OCI-LY1 (cell line): ENCODE data around the gene TEX38.
"Not testable (repeated sequence)": the region's sequence is repeated elsewhere in the genome, so short reads cannot be mapped to it uniquely, and the experiment has no call there.

Experiments
- H2AFZ ChIP-seq: fragments of 200-600 bp; sonication (generic), shearing (Covaris generic); 2 replicates; pipeline ENCODE4 v1.6.0; 2014; ENCODE audit warnings: antibody characterized with exemption, mild to moderate bottlenecking, low read length
- H3F3A ChIP-seq: fragments of 200-600 bp; sonication (generic), shearing (Covaris generic); 2 replicates; pipeline ENCODE4 v1.6.0; 2014; ENCODE audit warnings: mild to moderate bottlenecking, antibody characterized with exemption, low read length, moderate library complexity; ENCODE audit not compliant: insufficient read depth
- H3K27ac ChIP-seq: fragments of 200-600 bp; sonication (generic); 2 replicates; pipeline ENCODE4 v1.5.1; 2014; ENCODE audit warnings: low read length, mixed run types, mild to moderate bottlenecking, low read depth; ENCODE audit not compliant: poor library complexity, severe bottlenecking
- H3K27me3 ChIP-seq: fragments of 200-600 bp; sonication (generic); 2 replicates; pipeline ENCODE4 v1.6.0; 2014; ENCODE audit warnings: antibody characterized with exemption, mild to moderate bottlenecking, low read length, moderate library complexity; ENCODE audit not compliant: insufficient read depth
- H3K36me3 ChIP-seq: fragments of 200-600 bp; sonication (generic); 2 replicates; pipeline ENCODE4 v1.6.1; 2014; ENCODE audit warnings: mild to moderate bottlenecking, antibody characterized with exemption, low read length, moderate library complexity, mixed read lengths; ENCODE audit not compliant: insufficient read depth
- H3K4me1 ChIP-seq: fragments of 200-600 bp; sonication (generic); 2 replicates; pipeline ENCODE4 v1.5.1; 2014; ENCODE audit warnings: mild to moderate bottlenecking, low read length, moderate library complexity; ENCODE audit not compliant: insufficient read depth, severe bottlenecking
- H3K4me2 ChIP-seq: fragments of 200-600 bp; sonication (generic), shearing (Covaris generic); 2 replicates; pipeline ENCODE4 v1.6.1; 2014; ENCODE audit warnings: low read length
- H3K4me3 ChIP-seq: fragments of 200-600 bp; sonication (generic); 2 replicates; pipeline ENCODE4 v1.5.1; 2014; ENCODE audit warnings: low read length, low read depth, mild to moderate bottlenecking, mixed read lengths; ENCODE audit not compliant: poor library complexity, severe bottlenecking
- H3K79me2 ChIP-seq: fragments of 200-600 bp; shearing (Covaris generic); 2 replicates; pipeline ENCODE4 v1.6.1; 2016; ENCODE audit warnings: mixed run types, low read length, mixed read lengths; ENCODE audit not compliant: insufficient read depth
- H3K9ac ChIP-seq: fragments of 200-600 bp; sonication (generic), shearing (Covaris generic); 2 replicates; pipeline ENCODE4 v1.6.1; 2014; ENCODE audit warnings: mild to moderate bottlenecking, low read length, mixed read lengths
- H3K9me2 ChIP-seq: fragments of 200-600 bp; sonication (generic), shearing (Covaris generic); 2 replicates; pipeline ENCODE4 v1.6.1; 2014; ENCODE audit warnings: low read depth, mild to moderate bottlenecking, low read length, mixed read lengths
- H3K9me3 ChIP-seq: fragments of 200-600 bp; shearing (Covaris generic); 2 replicates; pipeline ENCODE4 v1.6.1; 2014; ENCODE audit warnings: low read length, mixed read lengths
- H4K20me1 ChIP-seq: fragments of 200-600 bp; sonication (generic), shearing (Covaris generic); 2 replicates; pipeline ENCODE4 v1.6.0; 2016; ENCODE audit warnings: mild to moderate bottlenecking, low read length; ENCODE audit not compliant: insufficient read depth
- EZH2 ChIP-seq: fragments of 200-600 bp; sonication (generic), shearing (Covaris generic); IDR thresholded peaks from 2 replicates; pipeline ENCODE4 v1.8.0; 2017; ENCODE audit warnings: borderline replicate concordance, mixed run types, mild to moderate bottlenecking, antibody characterized with exemption, low read length, moderate library complexity, mixed read lengths
- TF ChIP-seq, protein P1 (sequence below): fragments of 200-600 bp; sonication (generic), shearing (Covaris generic); IDR thresholded peaks from 2 replicates; pipeline ENCODE4 v1.5.1; 2017; ENCODE audit warnings: mild to moderate bottlenecking, antibody characterized with exemption, low read length, moderate library complexity, mixed read lengths

Gene TEX38

DNA sequence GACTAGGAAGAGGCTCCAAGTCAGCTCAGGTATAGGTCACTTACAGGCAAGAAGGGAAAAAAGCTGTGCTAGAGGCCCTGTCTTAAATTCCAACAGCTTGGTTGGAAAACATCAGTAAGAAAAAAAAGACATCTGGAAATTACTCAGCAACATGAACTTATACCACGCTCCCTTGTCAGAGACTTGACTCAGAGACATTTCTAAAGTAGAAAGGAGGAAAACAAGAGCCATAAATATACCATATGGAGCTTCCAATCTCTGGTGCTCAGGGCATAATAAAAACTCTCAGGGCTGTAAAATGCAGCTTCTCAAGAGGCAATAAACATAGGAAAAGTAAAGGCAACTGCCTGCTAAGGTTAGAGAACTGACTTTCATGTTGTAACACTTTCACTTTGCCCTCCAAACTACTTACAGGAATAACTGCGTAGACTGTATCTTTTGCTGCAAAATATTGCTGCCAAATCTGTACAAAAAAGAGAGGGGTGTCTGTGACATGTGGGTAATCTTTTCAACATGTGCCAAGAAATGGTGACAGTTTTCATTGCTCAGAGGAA, 18.2 kb upstream of the TEX38 start:
- peaks cover 9% of the 10 kb centered on the region; the same call in 1 of the 2 replicates for H3K9me3 ChIP-seq
- no peaks in the 10 kb centered on the region for H3K4me1 ChIP-seq
- H3K4me3 ChIP-seq = no peak overlapping the region
- H3K9ac ChIP-seq = no peak overlapping the region
- no peaks in the 10 kb centered on the region for H4K20me1 ChIP-seq
- H3K9me2 ChIP-seq = no peaks in the 10 kb centered on the region
- no peaks in the 10 kb centered on the region for H3K79me2 ChIP-seq
- no peak overlapping the region for H3K4me2 ChIP-seq
- H3F3A ChIP-seq = no peaks in the 10 kb centered on the region
- no peak overlapping the region for H3K27ac ChIP-seq
- no peak overlapping the region for H2AFZ ChIP-seq
- no peak for TF ChIP-seq EZH2
- TF ChIP-seq, protein P1, sequence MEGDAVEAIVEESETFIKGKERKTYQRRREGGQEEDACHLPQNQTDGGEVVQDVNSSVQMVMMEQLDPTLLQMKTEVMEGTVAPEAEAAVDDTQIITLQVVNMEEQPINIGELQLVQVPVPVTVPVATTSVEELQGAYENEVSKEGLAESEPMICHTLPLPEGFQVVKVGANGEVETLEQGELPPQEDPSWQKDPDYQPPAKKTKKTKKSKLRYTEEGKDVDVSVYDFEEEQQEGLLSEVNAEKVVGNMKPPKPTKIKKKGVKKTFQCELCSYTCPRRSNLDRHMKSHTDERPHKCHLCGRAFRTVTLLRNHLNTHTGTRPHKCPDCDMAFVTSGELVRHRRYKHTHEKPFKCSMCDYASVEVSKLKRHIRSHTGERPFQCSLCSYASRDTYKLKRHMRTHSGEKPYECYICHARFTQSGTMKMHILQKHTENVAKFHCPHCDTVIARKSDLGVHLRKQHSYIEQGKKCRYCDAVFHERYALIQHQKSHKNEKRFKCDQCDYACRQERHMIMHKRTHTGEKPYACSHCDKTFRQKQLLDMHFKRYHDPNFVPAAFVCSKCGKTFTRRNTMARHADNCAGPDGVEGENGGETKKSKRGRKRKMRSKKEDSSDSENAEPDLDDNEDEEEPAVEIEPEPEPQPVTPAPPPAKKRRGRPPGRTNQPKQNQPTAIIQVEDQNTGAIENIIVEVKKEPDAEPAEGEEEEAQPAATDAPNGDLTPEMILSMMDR = no peak
- peaks cover 58% of the 10 kb centered on the region for H3K36me3 ChIP-seq
- no peaks in the 10 kb centered on the region for H3K27me3 ChIP-seq

DNA sequence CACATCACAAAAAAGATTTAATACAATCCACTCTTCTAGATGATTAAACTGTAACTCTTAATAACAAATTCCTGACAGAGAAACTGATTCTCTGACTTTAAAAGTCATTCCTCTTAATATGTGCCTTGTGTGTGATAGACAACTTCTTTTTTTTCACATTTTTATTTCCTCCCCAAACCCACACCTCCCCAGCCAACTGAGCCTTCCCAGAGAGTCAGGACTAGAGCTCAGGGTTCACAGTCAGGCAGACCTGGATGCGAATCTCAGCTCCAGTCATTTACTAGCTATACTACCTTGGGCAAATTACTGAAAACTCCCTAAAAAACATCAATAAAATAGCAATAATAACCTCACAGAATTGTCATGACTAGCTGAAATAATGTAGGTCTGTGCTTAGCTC, 17.6 kb upstream of the TEX38 start:
- H3K27ac ChIP-seq = no peak overlapping the region
- no peak for TF ChIP-seq EZH2
- TF ChIP-seq, protein P1 = no peak
- H4K20me1 ChIP-seq = no peaks in the 10 kb centered on the region
- no peak overlapping the region for H3K9ac ChIP-seq
- no peaks in the 10 kb centered on the region for H3K9me2 ChIP-seq
- H3K27me3 ChIP-seq = no peaks in the 10 kb centered on the region
- no peaks in the 10 kb centered on the region for H3K79me2 ChIP-seq
- no peaks in the 10 kb centered on the region for H3K4me1 ChIP-seq
- H2AFZ ChIP-seq = no peak overlapping the region
- H3K4me3 ChIP-seq = no peak overlapping the region
- H3K4me2 ChIP-seq = no peak overlapping the region
- no peaks in the 10 kb centered on the region for H3F3A ChIP-seq
- H3K36me3 ChIP-seq = peaks cover 59% of the 10 kb centered on the region
- peaks cover 9% of the 10 kb centered on the region; the same call in 1 of the 2 replicates for H3K9me3 ChIP-seq

DNA sequence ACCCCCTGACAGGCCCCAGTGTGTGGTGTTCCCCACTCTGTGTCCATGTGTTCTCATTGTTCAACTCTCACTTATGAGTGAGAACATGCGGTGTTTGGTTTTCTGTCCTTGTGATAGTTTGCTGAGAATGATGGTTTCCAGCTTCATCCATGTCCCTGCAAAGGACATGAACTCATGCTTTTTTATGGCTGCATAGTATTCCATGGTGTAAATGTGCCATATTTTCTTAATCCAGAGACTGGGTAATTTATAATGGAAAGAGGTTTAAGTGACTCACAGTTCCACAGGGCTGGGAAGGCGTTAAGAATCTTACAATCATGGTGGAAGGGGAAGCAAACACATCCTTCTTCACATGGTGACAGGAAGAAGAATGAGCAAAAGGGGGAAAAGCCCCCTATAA, 17.0 kb upstream of the TEX38 start:
- peaks cover 52% of the 10 kb centered on the region for H3K36me3 ChIP-seq
- H3K4me3 ChIP-seq, H2AFZ ChIP-seq, H3K79me2 ChIP-seq, H3F3A ChIP-seq, H3K4me1 ChIP-seq, H3K27ac ChIP-seq, H3K9me2 ChIP-seq, H3K9me3 ChIP-seq, H3K4me2 ChIP-seq, H3K27me3 ChIP-seq, H4K20me1 ChIP-seq, H3K9ac ChIP-seq: not testable (repeated sequence)

DNA sequence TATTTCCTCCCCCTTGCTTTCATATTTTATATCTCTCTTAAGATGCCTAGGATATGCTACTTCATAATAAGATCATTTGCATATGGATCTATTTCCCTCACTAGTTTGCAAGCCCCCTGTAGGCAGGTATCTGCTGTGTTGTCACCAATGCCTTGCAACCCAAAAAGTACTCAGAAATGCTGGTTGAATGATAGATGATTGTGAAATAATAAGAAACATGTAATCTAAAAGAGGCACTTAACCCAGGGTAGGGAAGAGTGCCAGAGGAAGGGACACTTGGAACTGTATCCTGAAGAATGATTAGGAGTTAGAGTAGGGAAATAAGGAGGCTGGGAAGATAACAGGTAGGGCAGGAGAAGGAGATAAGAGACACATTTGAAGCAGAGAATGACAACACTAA, 15.8 kb upstream of the TEX38 start:
- Histone ChIP-seq H3K9ac (no peak overlapping the region), H3K4me3 (no peak overlapping the region), H2AFZ (no peak overlapping the region), H3K9me3 (no peaks in the 10 kb centered on the region), H3K4me1 (no peaks in the 10 kb centered on the region), H3K79me2 (no peaks in the 10 kb centered on the region), H3K27me3 (no peaks in the 10 kb centered on the region), H3K27ac (no peak overlapping the region), H3K9me2 (no peaks in the 10 kb centered on the region), H4K20me1 (no peaks in the 10 kb centered on the region), H3F3A (no peaks in the 10 kb centered on the region), H3K36me3 (peaks cover 42% of the 10 kb centered on the region), H3K4me2 (no peak overlapping the region)
- no peak for TF ChIP-seq EZH2
